ENCODE results near the gene ANXA2. TPM values are rescaled to one million over a fixed set of nuclear protein-coding genes. Genes with fewer than 3 reads are reported as not detected.
"Not testable (repeated sequence)": the region's sequence is repeated elsewhere in the genome, so short reads cannot be mapped to it uniquely, and the experiment has no call there.

The ANXA2 gene
- total and polyA plus RNA-seq, 12 donors: 314 to 1,002 (median 478) TPM

GRCh38 chr15:60411774-60412425 lies 14.1 kb upstream of the ANXA2 start:
- no peak overlapping the region for H3K4me3 ChIP-seq
- no peak overlapping the region for H3K27ac ChIP-seq
- TF ChIP-seq CTCF (IDR thresholded peaks at IDR 0.05) (no peak), POLR2A (IDR thresholded peaks at IDR 0.05) (no peak)

GRCh38 chr15:60410350-60410749 lies 12.6 kb upstream of the ANXA2 start:
- H3K27me3 ChIP-seq, DNase-seq: not testable (repeated sequence)
- 87 to 95% (median 91%) methylated on average over 9 of the region's 9 CpGs for WGBS, 4 donors

More at GRCh38 chr15:60411774-60412425, 14.1 kb upstream of the ANXA2 start:
- DNase-seq: no peak
- H3K9me3 ChIP-seq (replicated peaks in 1 of 3): no peaks in the 10 kb centered on the region
- H3K36me3 ChIP-seq (replicated peaks in 1 of 2): no peaks in the 10 kb centered on the region
- intact Hi-C loops (cut with DNase I): no loop called here
- no peaks in the 10 kb centered on the region for H3K27me3 ChIP-seq
- peaks cover 9 to 19% of the 10 kb centered on the region in 2 donors for H3K4me1 ChIP-seq (replicated peaks in 1 of 2)
- 89 to 92% (median 91%) methylated on average over 9 of the region's 9 CpGs for WGBS, 4 donors

GRCh38 chr15:60408463-60408981 lies 10.7 kb upstream of the ANXA2 start:
- peak overlapping the region in 1 of 5 donors; percentile 57 for H3K27ac ChIP-seq
- H3K36me3 ChIP-seq (replicated peaks in 1 of 2): no peaks in the 10 kb centered on the region
- no peaks in the 10 kb centered on the region for H3K27me3 ChIP-seq
- intact Hi-C loops (cut with DNase I): no loop called here
- DNase-seq: no peak
- no peak overlapping the region for H3K4me3 ChIP-seq
- H3K9me3 ChIP-seq (replicated peaks in 1 of 3): no peaks in the 10 kb centered on the region
- TF ChIP-seq POLR2A (IDR thresholded peaks at IDR 0.05) (no peak), CTCF (IDR thresholded peaks at IDR 0.05) (no peak)
- peaks cover 9 to 19% of the 10 kb centered on the region in 2 donors for H3K4me1 ChIP-seq (replicated peaks in 1 of 2)

More at GRCh38 chr15:60410350-60410749, 12.6 kb upstream of the ANXA2 start:
- H3K9me3 ChIP-seq (replicated peaks in 1 of 3); H3K27ac ChIP-seq; H3K4me3 ChIP-seq; H3K36me3 ChIP-seq (replicated peaks in 1 of 2); intact Hi-C loops (cut with DNase I): not testable (repeated sequence)
- H3K4me1 ChIP-seq (replicated peaks in 1 of 2): peaks cover 9 to 19% of the 10 kb centered on the region in 2 donors

- TF ChIP-seq POLR2A (IDR thresholded peaks at IDR 0.05): no peak
- TF ChIP-seq CTCF (IDR thresholded peaks at IDR 0.05): no peak
- H3K4me1 ChIP-seq (replicated peaks in 1 of 2): peaks cover 9 to 19% of the 10 kb centered on the region in 2 donors
- no peak for DNase-seq
- no peaks in the 10 kb centered on the region for H3K9me3 ChIP-seq (replicated peaks in 1 of 3)
- no peak overlapping the region for H3K27ac ChIP-seq
- no peaks in the 10 kb centered on the region for H3K36me3 ChIP-seq (replicated peaks in 1 of 2)
- no peaks in the 10 kb centered on the region for H3K27me3 ChIP-seq
- intact Hi-C loops (cut with DNase I): no loop called here
- H3K4me3 ChIP-seq: no peak overlapping the region
Observed at GRCh38 chr15:60407415-60407805, 9.6 kb upstream of the ANXA2 start.
